Smooth muscle cell of bladder (primary cell): ENCODE measurements around the gene RNASE9. TPM values are rescaled to one million over a fixed set of nuclear protein-coding genes. Genes with fewer than 3 reads are reported as not detected.

Experiments used
- total RNA-seq: library from RNA; depleted of rRNA; stranded (reverse); fragments of >200 nt; gene quantifications from 2 replicates; pipeline ENCODE4 v1.2.3, GENCODE V29; 2014

The RNASE9 gene
- not detected in 2 replicates for total RNA-seq

GRCh38 chr14:20560961-20561360, at the start of gene RNASE9:
Gene RNASE9, minus strand, starts transcription at chr14:20561047.

GRCh38 chr14:20591235-20591634, 30.4 kb upstream of the RNASE9 start, which contains the start of gene RNASE12:
Gene RNASE12, minus strand, starts transcription at chr14:20591376. Its CDS starts 653 bp downstream, at chr14:20590723.

GRCh38 chr14:20587489-20588154, 26.8 kb upstream of the RNASE9 start, which contains the start of gene RNASE11:
Gene RNASE11, minus strand, starts transcription at chr14:20588001.

Other genes starting within 250 kb of the RNASE9 start
- gene CCNB1IP1, start 227.8 kb downstream of the RNASE9 start, total RNA-seq = 49.9 and 51.5 TPM in 2 replicates
- 4.3 and 5.6 TPM in 2 replicates for gene PARP2, start 217.4 kb downstream of the RNASE9 start, total RNA-seq
- 10.0 and 16.0 TPM in 2 replicates for gene TEP1, start 147.5 kb downstream of the RNASE9 start, total RNA-seq
- gene KLHL33, start 124.9 kb downstream of the RNASE9 start, total RNA-seq = 0.14 and 0.18 TPM in 2 replicates
- 23.1 and 25.9 TPM in 2 replicates for gene OSGEP, start 106.2 kb downstream of the RNASE9 start, total RNA-seq
- gene APEX1, start 105.8 kb downstream of the RNASE9 start, total RNA-seq = 58.3 and 88.6 TPM in 2 replicates
- gene PIP4P1, start 99.6 kb downstream of the RNASE9 start, total RNA-seq = 21.6 and 23.3 TPM in 2 replicates
- 11.4 and 14.3 TPM in 2 replicates for gene PNP, start 91.6 kb downstream of the RNASE9 start, total RNA-seq
- 0.09 TPM in 1 of 2 replicates, not detected in the other for gene RNASE10, start 55.5 kb downstream of the RNASE9 start, total RNA-seq
- not detected in 2 replicates for gene RNASE11, start 27.0 kb upstream of the RNASE9 start, total RNA-seq
- not detected in 2 replicates for gene RNASE12, start 30.3 kb upstream of the RNASE9 start, total RNA-seq
- not detected in 2 replicates for gene OR6S1, start 80.6 kb upstream of the RNASE9 start, total RNA-seq
- 14.4 and 29.1 TPM in 2 replicates for gene RNASE4, start 123.5 kb upstream of the RNASE9 start, total RNA-seq
- gene ANG, start 127.7 kb upstream of the RNASE9 start, total RNA-seq = 5.1 and 10.4 TPM in 2 replicates
- not detected in 2 replicates for gene EDDM3A, start 184.8 kb upstream of the RNASE9 start, total RNA-seq
- not detected in 2 replicates for gene EDDM3B, start 207.4 kb upstream of the RNASE9 start, total RNA-seq
- gene RNASE6, start 220.2 kb upstream of the RNASE9 start, total RNA-seq = not detected in 2 replicates
- gene RNASE1, start 241.8 kb upstream of the RNASE9 start, total RNA-seq = 0.09 TPM in 1 of 2 replicates, not detected in the other